ENCODE results near the gene PATJ. TPM values are rescaled to one million over a fixed set of nuclear protein-coding genes. Genes with fewer than 3 reads are reported as not detected.

Gene PATJ
- total RNA-seq, 1 experiment from 2014 or later, result 28.7 TPM

DNA sequence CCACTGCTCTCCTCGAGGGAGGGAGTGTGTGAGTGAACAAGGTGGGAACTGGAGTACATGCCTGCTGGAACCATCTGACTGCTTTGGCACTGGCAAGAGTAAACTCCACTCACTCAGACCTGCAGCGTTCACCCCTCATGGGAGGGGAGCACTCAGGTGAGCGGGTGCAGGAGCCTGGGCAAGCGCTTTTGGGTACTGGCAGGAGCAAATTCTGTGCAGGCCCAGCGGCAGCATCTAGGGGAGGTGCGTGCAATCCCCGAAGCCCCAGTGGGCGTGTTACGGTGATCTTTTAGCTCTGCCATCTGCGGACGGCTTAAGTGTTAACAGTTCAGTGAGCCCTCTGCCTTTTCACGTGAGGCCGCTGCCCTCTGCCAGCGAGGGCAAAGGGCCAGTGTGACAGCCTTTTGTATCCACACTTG is 127.4 kb downstream of the PATJ start:
- ChIA-PET POLR2A (ENCODE audit: unreplicated experiment) (no interaction called here), CTCF (no interaction called here)
- no peaks in the 10 kb centered on the region for H3F3A ChIP-seq (ENCODE audit: low read length, unreplicated experiment)
- no peaks in the 10 kb centered on the region for H3K27me3 ChIP-seq (ENCODE audit: low read length)
- no TSS peak for BruUV-seq (replicated peaks)
- no peak for DNase-seq
- no peak overlapping the region for H3K4me2 ChIP-seq (ENCODE audit: low read length)
- H3K79me2 ChIP-seq (ENCODE audit: low read length), result no peaks in the 10 kb centered on the region
- intact Hi-C loops (cut with micrococcal nuclease), result no loop called here
- no peaks in the 10 kb centered on the region for H4K20me1 ChIP-seq (ENCODE audit: low read length)
- ATAC-seq, result no peak
- no peak for TF ChIP-seq EZH2phosphoT487 (IDR thresholded peaks at IDR 0.05; ENCODE audit: borderline replicate concordance, low read length)
- TF ChIP-seq, protein P1, sequence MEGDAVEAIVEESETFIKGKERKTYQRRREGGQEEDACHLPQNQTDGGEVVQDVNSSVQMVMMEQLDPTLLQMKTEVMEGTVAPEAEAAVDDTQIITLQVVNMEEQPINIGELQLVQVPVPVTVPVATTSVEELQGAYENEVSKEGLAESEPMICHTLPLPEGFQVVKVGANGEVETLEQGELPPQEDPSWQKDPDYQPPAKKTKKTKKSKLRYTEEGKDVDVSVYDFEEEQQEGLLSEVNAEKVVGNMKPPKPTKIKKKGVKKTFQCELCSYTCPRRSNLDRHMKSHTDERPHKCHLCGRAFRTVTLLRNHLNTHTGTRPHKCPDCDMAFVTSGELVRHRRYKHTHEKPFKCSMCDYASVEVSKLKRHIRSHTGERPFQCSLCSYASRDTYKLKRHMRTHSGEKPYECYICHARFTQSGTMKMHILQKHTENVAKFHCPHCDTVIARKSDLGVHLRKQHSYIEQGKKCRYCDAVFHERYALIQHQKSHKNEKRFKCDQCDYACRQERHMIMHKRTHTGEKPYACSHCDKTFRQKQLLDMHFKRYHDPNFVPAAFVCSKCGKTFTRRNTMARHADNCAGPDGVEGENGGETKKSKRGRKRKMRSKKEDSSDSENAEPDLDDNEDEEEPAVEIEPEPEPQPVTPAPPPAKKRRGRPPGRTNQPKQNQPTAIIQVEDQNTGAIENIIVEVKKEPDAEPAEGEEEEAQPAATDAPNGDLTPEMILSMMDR (conservative IDR thresholded peaks at IDR 0.05; ENCODE audit: low read depth, low read length), result no peak
- no peak overlapping the region for H3K27ac ChIP-seq (ENCODE audit: low read length)
- no peak overlapping the region for H3K9ac ChIP-seq (ENCODE audit: low read length)
- no peaks in the 10 kb centered on the region for H3K9me2 ChIP-seq (replicated peaks; ENCODE audit: low read length)
- no peak overlapping the region for H3K4me3 ChIP-seq (ENCODE audit: low read length)
- H3K9me3 ChIP-seq (ENCODE audit: low read length), result no peaks in the 10 kb centered on the region
- H2AFZ ChIP-seq (ENCODE audit: low read length), result no peak overlapping the region
- peaks cover 2% of the 10 kb centered on the region; the same call in 1 of the 2 replicates for H3K4me1 ChIP-seq (ENCODE audit: insufficient read depth, low read length)
- peaks cover 6% of the 10 kb centered on the region for H3K36me3 ChIP-seq (ENCODE audit: low read depth, low read length)

DNA sequence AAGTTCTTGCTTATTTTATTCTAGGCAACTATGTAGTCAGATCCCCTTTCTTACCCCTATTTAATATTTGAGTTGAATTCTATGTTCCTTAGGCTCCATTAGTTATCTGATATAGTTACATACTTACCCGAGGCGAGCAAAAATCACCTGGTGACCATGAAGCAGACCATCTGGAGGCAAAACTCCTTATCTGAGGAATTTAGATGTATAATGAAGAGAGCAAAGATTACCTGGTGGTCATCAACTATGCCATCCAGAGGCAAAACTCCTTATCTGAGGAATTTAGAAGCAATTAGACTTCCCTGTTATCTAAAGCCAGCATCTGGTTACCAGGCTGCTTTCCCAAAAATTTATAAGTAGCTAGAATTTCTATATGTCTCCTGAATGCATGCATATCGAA is 129.9 kb downstream of the PATJ start:
- Histone ChIP-seq H3K9me3 (ENCODE audit: low read length) (no peaks in the 10 kb centered on the region), H2AFZ (ENCODE audit: low read length) (no peak overlapping the region), H3K4me1 (ENCODE audit: insufficient read depth, low read length) (no peaks in the 10 kb centered on the region), H3K36me3 (ENCODE audit: low read depth, low read length) (peaks cover 23% of the 10 kb centered on the region), H3F3A (ENCODE audit: low read length, unreplicated experiment) (no peaks in the 10 kb centered on the region), H3K27ac (ENCODE audit: low read length) (no peak overlapping the region), H3K27me3 (ENCODE audit: low read length) (no peaks in the 10 kb centered on the region), H3K4me2 (ENCODE audit: low read length) (no peak overlapping the region), H3K9ac (ENCODE audit: low read length) (no peak overlapping the region), H4K20me1 (ENCODE audit: low read length) (no peaks in the 10 kb centered on the region), H3K79me2 (ENCODE audit: low read length) (no peaks in the 10 kb centered on the region), H3K9me2 (replicated peaks; ENCODE audit: low read length) (no peaks in the 10 kb centered on the region), H3K4me3 (ENCODE audit: low read length) (no peak overlapping the region)
- ChIA-PET POLR2A (ENCODE audit: unreplicated experiment) (no interaction called here), CTCF (no interaction called here)
- DNase-seq (no peak), ATAC-seq (no peak)
- no TSS peak for BruUV-seq (replicated peaks)
- TF ChIP-seq, protein P1 (conservative IDR thresholded peaks at IDR 0.05; ENCODE audit: low read depth, low read length), result no peak
- TF ChIP-seq EZH2 (IDR thresholded peaks at IDR 0.05; ENCODE audit: low read length, unreplicated experiment) (no peak), EZH2phosphoT487 (IDR thresholded peaks at IDR 0.05; ENCODE audit: borderline replicate concordance, low read length) (no peak)
- intact Hi-C loops (cut with micrococcal nuclease), result no loop called here

DNA sequence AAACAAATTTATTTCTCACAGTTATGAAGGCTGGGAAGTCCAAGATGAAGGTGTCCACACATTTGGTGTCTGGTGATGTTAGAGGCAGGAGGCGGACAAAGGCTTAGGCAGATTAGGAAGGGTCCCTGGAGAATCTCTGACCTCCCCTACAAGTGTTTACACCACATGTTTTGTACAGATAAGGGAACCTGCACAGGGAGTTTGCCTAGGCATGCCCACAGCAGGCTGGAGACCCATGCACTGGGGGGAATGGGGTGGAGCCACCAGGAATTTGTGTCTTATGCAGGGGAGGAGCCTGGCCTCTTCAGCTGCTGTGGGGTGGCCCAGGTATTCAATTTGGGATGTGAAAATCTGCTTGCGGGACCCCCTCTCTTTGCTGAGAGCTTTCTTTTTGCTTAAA is 131.3 kb downstream of the PATJ start:
- intact Hi-C loops (cut with micrococcal nuclease), result no loop called here
- ATAC-seq (no peak), DNase-seq (no peak)
- ChIA-PET CTCF (no interaction called here), POLR2A (ENCODE audit: unreplicated experiment) (interaction anchor here (0.6 kb wide), 1 partner anchor 45 kb away, joined by 3 read pairs; no protein-coding TSS in a partner anchor)
- Histone ChIP-seq H4K20me1 (ENCODE audit: low read length) (no peaks in the 10 kb centered on the region), H3F3A (ENCODE audit: low read length, unreplicated experiment) (no peaks in the 10 kb centered on the region), H3K27ac (ENCODE audit: low read length) (no peak overlapping the region), H3K9me2 (replicated peaks; ENCODE audit: low read length) (no peaks in the 10 kb centered on the region), H3K79me2 (ENCODE audit: low read length) (no peaks in the 10 kb centered on the region), H3K4me2 (ENCODE audit: low read length) (no peak overlapping the region), H3K36me3 (ENCODE audit: low read depth, low read length) (peaks cover 23% of the 10 kb centered on the region), H3K4me3 (ENCODE audit: low read length) (no peak overlapping the region), H2AFZ (ENCODE audit: low read length) (no peak overlapping the region), H3K9ac (ENCODE audit: low read length) (no peak overlapping the region), H3K27me3 (ENCODE audit: low read length) (no peaks in the 10 kb centered on the region), H3K9me3 (ENCODE audit: low read length) (no peaks in the 10 kb centered on the region), H3K4me1 (ENCODE audit: insufficient read depth, low read length) (no peaks in the 10 kb centered on the region)
- TF ChIP-seq, protein P1 (conservative IDR thresholded peaks at IDR 0.05; ENCODE audit: low read depth, low read length), result no peak
- TF ChIP-seq EZH2 (IDR thresholded peaks at IDR 0.05; ENCODE audit: low read length, unreplicated experiment), result no peak
- TF ChIP-seq EZH2phosphoT487 (IDR thresholded peaks at IDR 0.05; ENCODE audit: borderline replicate concordance, low read length), result no peak
- no TSS peak for BruUV-seq (replicated peaks)
